Endothelial cell of umbilical vein (primary cell): Measurements from ENCODE around the gene ADAMTSL3. TPM values are rescaled to one million over a fixed set of nuclear protein-coding genes. Genes with fewer than 3 reads are reported as not detected.

Source experiments
- BruUV-seq: library from RNA; stranded (reverse); fragments of 400-500 nt; replicated peaks from 2 replicates; lab custom pipeline; 2021; lab: Mats Ljungman, UMichigan
- CTCF ChIA-PET: fragments of 300-600, 350-600 bp; sonication (Branson Sonifier 250); formaldehyde crosslinking; loops from one replicate; lab custom pipeline; 2021; ENCODE audit warnings: antibody characterized with exemption, inconsistent platforms; lab: Charles Lee
- POLR2A ChIA-PET: fragments of 300-600, 350-600 bp; sonication (Branson Sonifier 250); formaldehyde crosslinking; loops from one replicate; lab custom pipeline; 2021; ENCODE audit warnings: antibody characterized with exemption, inconsistent platforms; lab: Charles Lee
- DNase-seq: peaks from one replicate; pipeline ENCODE4 v3.0.0-alpha.2; 2011; ENCODE audit warnings: low read depth, low spot score
- FAIRE-seq: peaks from 2 replicates; lab custom pipeline; 2011; peaks lifted over from hg19 to GRCh38; lab: Jason Lieb, UNC
- H2AFZ ChIP-seq: 2 replicates; pipeline ENCODE4 v1.6.0; 2012; ENCODE audit warnings: low read depth, low read length, control low read depth, inconsistent platforms
- H3K27ac ChIP-seq: 2 replicates; pipeline ENCODE4 v1.5.1; 2011; ENCODE audit warnings: low read depth, mild to moderate bottlenecking, control low read depth, low read length, moderate library complexity; ENCODE audit not compliant: insufficient read depth
- H3K27me3 ChIP-seq, 2 experiments: 2 replicates each; pipeline versions ENCODE4 v1.6.0 to v1.6.1; 2011; ENCODE audit warnings: low read length in 2 of 2, mixed read lengths in 1 of 2; ENCODE audit not compliant: control insufficient read depth in 2 of 2, insufficient read depth in 2 of 2
- H3K36me3 ChIP-seq, 2 experiments: 2 replicates in 1 of 2; 3 replicates in 1 of 2; pipeline ENCODE4 v1.5.1; 2011; ENCODE audit warnings: low read length in 2 of 2, mild to moderate bottlenecking in 1 of 2, moderate library complexity in 1 of 2; ENCODE audit not compliant: control insufficient read depth in 2 of 2, insufficient read depth in 2 of 2; ENCODE audit errors: extremely low read depth in 1 of 2
- H3K4me1 ChIP-seq: 3 replicates; pipeline ENCODE4 v1.5.1; 2011; ENCODE audit warnings: mild to moderate bottlenecking, low read length; ENCODE audit not compliant: control insufficient read depth, insufficient read depth; ENCODE audit errors: extremely low read depth
- H3K4me2 ChIP-seq: 2 replicates; pipeline ENCODE4 v1.6.1; 2011; ENCODE audit warnings: low read length, control low read depth, mixed read lengths; ENCODE audit not compliant: insufficient read depth
- H3K4me3 ChIP-seq, 3 experiments: fragments of 200-600 bp in 1 of 3; sonication (generic), shearing (Covaris generic) in 1 of 3; replicated peaks in 1 of 3; 2 replicates each; pipeline ENCODE4 v1.5.1; 2011 to 2016; ENCODE audit warnings: control low read depth in 3 of 3, low read length in 3 of 3, mild to moderate bottlenecking in 2 of 3, inconsistent platforms in 1 of 3, low read depth in 1 of 3, moderate library complexity in 1 of 3; ENCODE audit not compliant: insufficient read depth in 1 of 3
- H3K79me2 ChIP-seq: 2 replicates; pipeline ENCODE4 v1.6.0; 2012; ENCODE audit warnings: low read length, inconsistent platforms; ENCODE audit not compliant: control insufficient read depth, insufficient read depth
- H3K9ac ChIP-seq: replicated peaks from 2 replicates; pipeline ENCODE3; 2011; ENCODE audit warnings: low read length, control low read depth; ENCODE audit not compliant: insufficient read depth; ENCODE audit errors: extremely low read depth
- H3K9me1 ChIP-seq: replicated peaks from 3 replicates; pipeline ENCODE4 v1.6.0; 2011; ENCODE audit warnings: mild to moderate bottlenecking, low read length; ENCODE audit not compliant: control insufficient read depth, insufficient read depth; ENCODE audit errors: extremely low read depth
- H3K9me3 ChIP-seq: replicated peaks from 2 replicates; pipeline ENCODE4 v1.5.1; 2012; ENCODE audit warnings: low read length, inconsistent platforms; ENCODE audit not compliant: control insufficient read depth, insufficient read depth
- H4K20me1 ChIP-seq: replicated peaks from 2 replicates; pipeline ENCODE3; 2011; ENCODE audit warnings: mild to moderate bottlenecking, low read length; ENCODE audit not compliant: control insufficient read depth, insufficient read depth; ENCODE audit errors: extremely low read depth
- CTCF ChIP-seq, 2 donors: IDR thresholded peaks; 1 replicate in 1 of 2; 2 replicates in 1 of 2; pipeline ENCODE4 v1.5.1; 2011; ENCODE audit warnings: low read length in 2 of 2, mild to moderate bottlenecking in 2 of 2, moderate library complexity in 2 of 2, control low read depth in 1 of 2, inconsistent platforms in 1 of 2, low read depth in 1 of 2; ENCODE audit not compliant: insufficient read depth in 1 of 2; ENCODE audit errors: extremely low read depth in 1 of 2
- EZH2 ChIP-seq: IDR thresholded peaks from 2 replicates; pipeline ENCODE4 v1.6.1; 2012; ENCODE audit warnings: borderline replicate concordance, low read depth, mild to moderate bottlenecking, moderate library complexity, low read length, inconsistent platforms; ENCODE audit not compliant: severe bottlenecking
- FOS ChIP-seq: IDR thresholded peaks from 2 replicates; pipeline ENCODE4 v1.6.1; 2011; ENCODE audit warnings: mild to moderate bottlenecking, low read length, moderate library complexity, borderline replicate concordance; ENCODE audit not compliant: insufficient read depth
- GATA2 ChIP-seq: IDR thresholded peaks from 2 replicates; pipeline ENCODE4 v1.7.0; 2011; ENCODE audit warnings: low read depth, mild to moderate bottlenecking, moderate library complexity, mixed read lengths, low read length; ENCODE audit not compliant: insufficient read length, insufficient read depth
- JUN ChIP-seq: IDR thresholded peaks from 2 replicates; pipeline ENCODE4 v1.6.1; 2011; ENCODE audit warnings: borderline replicate concordance, low read depth; ENCODE audit not compliant: insufficient read length, insufficient read depth
- MYC ChIP-seq: IDR thresholded peaks from one replicate; pipeline ENCODE4 v1.6.1; 2011; ENCODE audit warnings: mild to moderate bottlenecking, low read depth, low read length
- POLR2A ChIP-seq: IDR thresholded peaks from 2 replicates; pipeline ENCODE4 v1.6.1; 2012; ENCODE audit warnings: low read depth, mild to moderate bottlenecking, control low read depth, low read length
- POLR2AphosphoS5 ChIP-seq: IDR thresholded peaks from 2 replicates; pipeline ENCODE4 v1.6.1; 2012; ENCODE audit warnings: low read depth, mild to moderate bottlenecking, control low read depth, low read length, moderate library complexity; ENCODE audit not compliant: insufficient read depth
- dilution Hi-C: fragments of 300-500 bp; cut with MboI; formaldehyde crosslinking; loops from one replicate; pipeline ENCODE4 v1.15.0; 2019; ENCODE audit warnings: low sequenced_read_pairs; ENCODE audit not compliant: extremely low pct_ligation_motif_present
- intact Hi-C: fragments of 100-400 bp; cut with micrococcal nuclease; formaldehyde crosslinking; loops from one replicate; pipeline ENCODE4 v1.10.0; 2022
- polyA plus RNA-seq, 4 experiments: library from polyadenylated mRNA; depleted of rRNA in 3 of 4; stranded (reverse) in 3 of 4; unstranded in 1 of 4; fragments of >200 nt; gene quantifications; 2 replicates each; pipeline versions ENCODE4 v1.2.1 to v1.2.3, GENCODE V29; 2011 to 2012; ENCODE audit warnings: missing spikeins in 1 of 4
- total RNA-seq: library from RNA; stranded (reverse); gene quantifications from 2 replicates; pipeline ENCODE4 v1.2.3, GENCODE V29; 2021
- TF ChIP-seq, protein P1 (sequence below): IDR thresholded peaks from 2 replicates; pipeline ENCODE4 v1.6.1; 2011; ENCODE audit not compliant: insufficient read depth, insufficient read length

ADAMTSL3 gene
- total and polyA plus RNA-seq, 2 donors (not counting 3 experiments of a cell fraction or from before 2014, with no cell fraction given): not detected

DNA sequence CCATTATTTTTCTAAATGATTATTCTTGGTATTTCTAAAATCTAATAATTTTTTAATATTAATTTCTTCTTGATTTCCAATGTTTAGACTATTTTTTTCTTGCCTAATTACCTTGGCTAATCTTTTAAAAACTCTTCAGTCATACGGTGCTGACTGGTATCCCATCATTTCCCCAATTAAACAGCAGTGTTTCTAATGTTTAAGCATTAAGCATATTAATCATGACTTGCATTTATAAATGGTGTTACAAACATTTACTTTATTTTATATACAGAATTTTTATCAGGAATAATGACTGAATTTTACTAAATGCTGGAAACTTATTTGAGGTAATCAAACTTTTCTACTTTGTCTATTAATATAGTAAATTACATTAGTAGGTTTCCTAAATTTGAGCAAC lies 199.3 kb downstream of the ADAMTSL3 start:
- POLR2A ChIA-PET: no interaction called here

More for the DNA sequence above, 199.3 kb downstream of the ADAMTSL3 start:
- no peak for DNase-seq
- no peaks in the 10 kb centered on the region for H3K9me1 ChIP-seq
- FAIRE-seq: no peak
- no peak overlapping the region for H3K4me3 ChIP-seq
- dilution Hi-C loops: no loop called here
- H2AFZ ChIP-seq: no peak overlapping the region
- H3K4me1 ChIP-seq: peaks cover 6% of the 10 kb centered on the region
- no peak overlapping the region for H3K9ac ChIP-seq
- no peaks in the 10 kb centered on the region for H4K20me1 ChIP-seq
- no peak overlapping the region for H3K27ac ChIP-seq
- TF ChIP-seq FOS (no peak), EZH2 (no peak), JUN (no peak), POLR2AphosphoS5 (no peak), MYC (no peak), CTCF (IDR thresholded peaks at IDR 0.05; ENCODE audit: extremely low read depth in 1 of 2, insufficient read depth in 1 of 2, low read depth in 1 of 2, low read length in 2 of 2) (no peak), POLR2A (no peak), GATA2 (no peak)
- TF ChIP-seq, protein P1, sequence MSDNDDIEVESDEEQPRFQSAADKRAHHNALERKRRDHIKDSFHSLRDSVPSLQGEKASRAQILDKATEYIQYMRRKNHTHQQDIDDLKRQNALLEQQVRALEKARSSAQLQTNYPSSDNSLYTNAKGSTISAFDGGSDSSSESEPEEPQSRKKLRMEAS: no peak
- H3K79me2 ChIP-seq: no peaks in the 10 kb centered on the region
- H3K4me2 ChIP-seq: no peak overlapping the region
- BruUV-seq: no TSS peak
- no peaks in the 10 kb centered on the region for H3K36me3 ChIP-seq
- no peaks in the 10 kb centered on the region for H3K27me3 ChIP-seq
- intact Hi-C loops: no loop called here
- CTCF ChIA-PET: no interaction called here
- H3K9me3 ChIP-seq: no peaks in the 10 kb centered on the region
